HG03558 (cell line): ENCODE measurements around the gene ZG16B.

Source experiments
- ATAC-seq: cut with Tn5 transposase; IDR thresholded peaks from one replicate; pipeline ENCODE4 v1.9.1; 2021; ENCODE audit warnings: moderate number of reproducible peaks; ENCODE audit not compliant: unreplicated experiment; ENCODE audit errors: extremely low read depth

Gene ZG16B

GRCh38 chr16:2841606-2842339 lies 11.7 kb downstream of the ZG16B start:
- no peak for ATAC-seq

- ATAC-seq: no peak
Measured at GRCh38 chr16:2842340-2843000, 12.4 kb downstream of the ZG16B start.

DNA sequence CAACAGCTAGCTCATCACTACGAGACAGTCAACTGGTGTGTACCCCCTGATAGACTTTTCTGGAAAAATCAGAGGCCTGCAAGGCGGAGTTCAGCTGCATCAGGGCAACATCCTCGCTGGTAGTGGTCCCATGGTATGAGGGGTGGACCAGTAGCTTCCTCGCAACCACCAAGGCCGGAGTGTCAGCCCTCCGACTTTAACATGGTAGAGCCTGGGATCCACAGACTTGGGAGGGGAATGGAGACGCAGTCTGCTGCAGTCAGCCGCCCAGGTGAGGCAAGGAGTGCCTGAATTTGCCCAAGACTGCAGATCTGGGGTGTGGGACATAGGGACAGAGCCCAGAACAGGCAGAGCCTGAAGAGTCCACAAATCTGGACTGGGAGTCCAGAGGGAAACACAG lies 13.4 kb downstream of the ZG16B start:
- ATAC-seq: no peak

- ATAC-seq: no peak
Measured at GRCh38 chr16:2845116-2845515, 15.0 kb downstream of the ZG16B start.

DNA sequence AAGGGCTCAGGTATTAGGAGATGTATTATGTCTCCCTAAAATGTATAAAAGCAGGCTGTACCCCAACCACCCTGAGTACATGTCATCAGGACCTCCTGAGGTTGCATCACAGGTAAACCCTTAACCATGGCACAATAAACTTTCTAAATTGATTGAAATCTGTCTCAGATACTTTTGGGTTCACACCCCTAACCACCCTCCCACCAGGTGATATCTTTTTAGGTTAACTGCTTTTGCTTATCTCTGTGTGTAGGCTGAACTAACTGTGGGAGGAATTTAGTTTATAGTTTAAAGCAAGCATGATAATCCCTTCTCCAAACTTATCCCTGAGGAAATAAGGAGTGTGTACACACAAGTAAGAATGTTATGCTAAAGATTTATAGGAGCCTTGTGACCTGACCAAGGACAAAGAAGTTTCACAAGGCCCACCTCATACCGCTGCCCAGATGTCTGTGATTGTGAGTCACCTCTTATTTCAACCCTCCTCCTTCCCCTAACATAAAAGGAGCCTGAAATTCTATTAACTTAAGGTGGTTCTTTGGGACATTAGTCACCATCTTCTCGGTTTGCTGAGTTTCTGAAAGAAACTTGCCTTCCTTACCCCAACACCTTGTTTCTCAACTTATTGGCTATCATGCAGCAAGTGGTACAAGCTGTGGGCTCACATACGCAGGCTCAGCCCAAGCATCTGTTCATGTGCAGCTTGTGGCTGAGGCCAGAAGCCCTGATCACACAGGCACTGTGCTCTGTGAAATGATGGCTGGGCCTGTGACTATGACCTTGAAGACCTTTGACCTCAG lies 16.6 kb downstream of the ZG16B start:
- no peak for ATAC-seq

DNA sequence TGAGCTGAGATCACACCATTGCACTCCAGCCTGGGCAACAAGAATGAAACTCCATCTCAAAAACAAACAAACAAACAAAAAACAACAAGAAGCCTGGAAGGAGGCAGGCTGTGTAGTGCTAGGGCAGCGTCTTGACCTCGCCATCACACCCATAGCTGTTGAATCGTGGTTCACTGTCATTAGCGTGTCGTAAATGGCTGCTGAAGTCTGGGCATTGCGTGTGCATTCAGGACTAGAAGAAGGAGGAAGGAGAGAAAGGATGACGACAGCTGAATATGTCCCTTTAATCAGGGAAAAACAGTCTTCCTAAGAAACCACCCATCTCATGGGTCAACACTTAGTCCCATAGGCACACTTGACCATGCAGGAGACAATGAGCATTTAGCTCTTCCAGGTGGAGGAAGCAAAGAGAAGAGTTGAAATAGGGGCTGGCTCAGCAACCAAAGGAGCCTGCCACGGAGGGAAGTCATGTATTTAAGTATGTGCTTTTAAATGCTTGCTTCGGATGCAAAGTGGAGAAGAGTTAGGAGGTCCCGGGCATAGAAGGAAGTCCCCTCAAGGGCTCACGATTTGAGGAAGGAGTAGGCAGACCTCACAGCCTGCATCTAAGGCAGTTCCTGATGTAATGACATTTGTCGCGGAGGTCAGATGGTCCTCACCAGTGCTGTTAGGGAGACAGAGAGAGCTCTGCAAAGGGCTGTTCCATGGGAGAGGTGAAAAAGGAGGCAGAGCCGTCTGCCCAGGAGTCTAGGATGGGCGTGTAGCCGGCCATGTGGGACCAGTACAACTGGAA lies 19.0 kb downstream of the ZG16B start:
- no peak for ATAC-seq

- no peak for ATAC-seq
Measured at GRCh38 chr16:2852003-2852730, 22.1 kb downstream of the ZG16B start.

- ATAC-seq: no peak
Measured at GRCh38 chr16:2852731-2853507, 22.8 kb downstream of the ZG16B start.

DNA sequence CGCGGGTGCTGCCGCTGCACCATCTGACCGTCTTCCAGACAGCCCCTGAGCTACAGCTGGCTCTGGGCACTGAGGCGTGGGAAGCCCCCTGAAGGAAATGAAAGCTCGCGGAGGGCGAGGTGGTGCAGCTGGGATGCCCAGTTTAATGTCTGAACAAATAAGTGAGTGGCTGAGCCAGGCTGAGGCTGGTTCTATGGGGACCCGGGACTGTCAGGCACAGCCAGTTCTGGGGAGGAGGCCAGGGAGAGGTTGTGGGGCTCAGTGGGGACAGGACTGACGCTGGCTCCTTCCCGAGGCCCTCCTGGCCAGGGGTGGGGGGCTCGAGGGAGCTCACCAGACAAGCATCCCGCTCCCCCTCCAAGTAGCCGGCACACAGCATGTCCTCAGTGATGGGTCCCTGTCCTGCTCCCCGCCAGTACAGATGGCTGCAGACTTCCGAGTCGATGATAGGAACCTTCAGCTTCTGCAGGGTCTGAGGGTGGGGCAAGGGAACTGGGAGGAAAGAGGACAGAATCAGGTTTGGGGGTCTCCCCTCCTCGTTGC lies 23.5 kb downstream of the ZG16B start:
- no peak for ATAC-seq

- ATAC-seq: no peak
Measured at GRCh38 chr16:2854700-2855309, 24.7 kb downstream of the ZG16B start.

DNA sequence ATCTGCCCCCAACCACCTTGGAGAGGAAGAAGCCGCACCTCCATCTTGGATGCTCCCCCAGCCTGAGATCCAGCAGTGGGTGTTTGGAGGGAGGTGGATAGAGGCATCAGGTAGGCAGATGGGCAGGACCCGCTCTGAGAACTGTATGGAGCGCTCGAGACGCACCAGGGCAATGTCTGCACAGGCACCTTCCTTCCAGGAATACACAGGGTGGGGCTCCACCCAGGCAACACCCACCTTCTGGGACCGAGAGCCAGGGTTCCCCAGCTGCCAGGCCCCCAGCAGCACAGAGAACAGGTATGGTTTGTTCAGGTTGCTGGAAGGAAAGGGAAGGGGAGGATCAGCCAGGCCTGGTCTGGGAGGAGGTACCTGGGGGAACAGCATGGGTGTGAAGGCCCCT lies 25.4 kb downstream of the ZG16B start:
- no peak for ATAC-seq

GRCh38 chr16:2856061-2856670 lies 26.1 kb downstream of the ZG16B start:
- ATAC-seq: no peak

DNA sequence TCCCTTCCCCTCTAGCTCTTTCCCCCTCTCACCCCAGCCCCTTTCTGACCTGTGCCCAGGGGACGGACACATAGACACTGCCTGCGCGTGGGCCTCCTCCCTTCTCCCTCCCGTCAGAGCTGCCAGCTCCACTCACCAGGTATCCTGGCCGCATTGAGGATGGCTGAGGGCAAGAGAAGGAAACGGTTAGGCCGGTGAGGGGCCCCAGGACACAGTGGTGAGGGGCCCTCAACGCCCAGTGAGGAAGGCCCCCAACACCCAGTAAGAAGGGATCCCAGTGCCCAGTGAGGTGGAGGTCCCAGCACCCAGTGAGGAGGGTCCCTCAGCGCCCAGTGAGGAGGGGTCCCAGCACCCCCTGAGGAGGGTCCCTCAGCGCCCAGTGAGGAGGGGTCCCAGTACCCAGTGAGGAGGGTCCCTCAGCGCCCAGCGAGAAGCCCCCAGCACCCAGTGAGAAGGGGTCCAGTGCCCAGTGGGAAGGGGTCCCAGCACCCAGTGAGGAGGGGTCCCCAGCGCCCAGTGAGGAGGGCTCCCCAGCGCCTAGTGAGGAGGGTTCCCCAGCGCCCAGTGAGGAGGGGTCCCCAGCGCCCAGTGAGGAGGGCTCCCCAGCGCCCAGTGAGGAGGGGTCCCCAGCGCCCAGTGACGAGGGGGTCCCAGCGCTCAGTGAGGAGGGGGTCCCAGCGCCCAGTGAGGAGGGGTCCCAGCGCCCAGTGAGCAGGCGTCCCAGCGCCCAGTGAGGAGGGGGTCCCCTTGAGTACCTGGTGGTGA lies 26.8 kb downstream of the ZG16B start:
- ATAC-seq: no peak

DNA sequence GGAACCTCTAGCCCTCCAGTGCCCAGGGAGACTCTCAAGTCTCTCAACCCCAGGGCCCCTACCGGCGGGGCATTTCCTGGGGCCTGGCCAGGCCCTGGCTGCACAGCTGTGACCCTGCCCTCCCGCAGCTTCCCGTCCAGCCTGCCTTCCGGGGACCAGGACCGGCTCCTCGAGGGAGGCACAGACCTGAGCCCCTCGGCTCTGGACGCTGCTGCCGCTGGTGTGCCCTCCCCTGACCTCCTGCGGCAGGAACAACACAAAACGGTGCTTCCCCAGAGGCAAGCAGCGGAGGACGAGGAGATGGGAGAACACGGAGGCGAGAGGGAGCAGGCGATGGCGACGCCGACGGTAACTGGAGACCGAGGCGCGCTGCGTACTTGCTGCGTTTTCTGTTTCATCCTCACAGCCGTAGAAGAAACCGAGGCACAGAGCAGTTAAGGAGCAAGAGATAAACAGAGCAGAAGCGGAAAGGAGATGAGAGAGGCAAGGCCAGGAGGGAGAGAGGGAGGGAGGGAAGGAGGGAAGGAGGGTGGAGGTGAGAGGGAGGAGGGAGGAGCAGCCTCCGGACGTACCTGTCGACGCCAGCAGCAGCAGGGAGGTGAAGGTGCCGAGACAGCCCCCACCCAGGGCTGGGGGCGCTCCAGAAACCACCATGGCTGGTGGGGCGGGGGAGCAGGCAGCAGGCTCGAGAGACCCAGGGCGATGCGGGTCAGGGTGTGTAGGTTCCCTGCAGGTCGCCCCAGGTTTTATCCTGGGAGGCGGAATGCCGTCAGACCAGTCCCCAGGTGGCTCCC lies 27.5 kb downstream of the ZG16B start, which contains the start of gene PRSS22:
Gene PRSS22 (minus strand): TSS at position 720 of the 794 bp plus-strand sequence. CDS start 66 bp downstream, at position 654.
- ATAC-seq: no peak

DNA sequence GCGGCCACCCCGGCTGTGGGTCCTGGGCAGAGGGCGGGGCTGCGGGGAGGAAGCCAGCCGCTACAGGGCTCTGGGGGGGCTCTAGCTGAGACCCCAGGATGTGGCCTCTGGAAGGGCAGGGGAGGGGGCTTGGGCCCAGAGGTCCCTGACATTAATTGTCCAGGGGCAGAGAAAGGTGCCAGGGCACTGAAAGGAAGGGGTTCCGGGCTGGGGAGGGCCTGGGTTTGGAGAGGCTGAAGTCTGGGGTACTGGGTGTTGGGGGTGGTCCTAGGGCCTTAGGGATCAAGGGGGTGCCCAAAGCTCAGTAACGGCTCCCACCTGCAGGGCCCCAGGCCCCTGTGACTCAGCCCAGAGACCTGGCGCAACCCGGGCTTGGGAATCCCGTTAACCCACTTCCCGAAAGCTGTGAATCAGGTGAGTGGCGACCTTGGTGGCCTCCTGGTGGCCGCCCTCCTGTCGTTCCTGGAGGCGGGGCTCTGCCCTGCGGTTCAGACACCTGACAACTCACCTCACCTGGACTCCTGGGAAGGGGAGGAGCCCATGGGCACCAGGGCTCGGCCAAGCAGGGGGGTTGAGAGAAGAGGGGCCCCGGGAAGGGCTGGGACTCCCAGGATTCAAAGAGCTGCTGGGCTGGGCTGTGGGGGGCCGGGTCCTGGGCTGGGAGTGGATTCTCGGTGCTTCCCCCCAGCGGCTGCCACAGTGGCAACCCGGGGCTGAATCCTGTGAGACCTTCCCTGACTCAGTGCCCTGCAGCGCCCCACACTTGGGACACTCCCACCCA lies 28.3 kb downstream of the ZG16B start:
- no peak for ATAC-seq
